Measurements from ENCODE around the gene CIROP.

Gene CIROP

DNA sequence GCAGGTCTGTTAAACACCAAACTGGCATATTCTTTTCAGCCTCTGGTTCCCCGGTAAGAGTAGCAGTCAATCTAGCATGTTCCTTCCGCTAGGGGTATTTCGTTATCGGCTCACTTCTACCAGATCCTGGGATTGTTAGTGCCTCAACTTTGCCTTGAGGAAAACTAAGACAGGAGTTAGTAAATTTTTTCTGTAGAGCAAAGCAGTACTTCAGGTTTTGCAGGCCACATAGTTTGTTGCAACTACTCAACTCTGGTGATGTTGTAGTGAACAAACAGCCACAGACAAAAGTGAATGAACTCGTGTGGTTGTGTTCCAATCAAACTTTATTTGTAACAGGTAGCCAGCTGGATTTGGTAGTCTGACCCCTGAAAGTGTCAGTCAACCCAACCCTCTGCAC is 41.2 kb downstream of the CIROP start:
- peaks cover 3% of the 10 kb centered on the region for H3K4me1 ChIP-seq (ENCODE audit: insufficient read depth, low read length, severe bottlenecking)
- no peaks in the 10 kb centered on the region for H3F3A ChIP-seq (ENCODE audit: insufficient read depth, low read length)

DNA sequence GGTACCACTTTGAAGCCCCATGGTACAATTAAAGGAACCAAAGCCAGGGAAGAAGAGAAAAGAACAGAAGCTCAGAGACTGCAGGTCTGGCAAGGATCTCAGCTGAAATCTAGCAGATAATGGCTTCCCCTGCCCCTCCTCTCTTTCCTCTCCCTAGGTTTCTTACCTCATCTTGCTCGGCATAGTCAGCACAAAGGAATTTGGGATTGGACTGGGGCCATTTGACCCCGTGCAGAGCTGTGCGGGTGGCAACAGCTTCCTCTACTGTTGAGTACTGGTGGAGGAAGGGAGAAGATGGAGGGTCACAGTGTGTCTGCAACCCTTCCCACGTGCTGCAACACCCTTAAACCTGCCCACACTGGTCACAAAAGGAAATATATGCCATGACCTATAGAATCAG is 42.8 kb downstream of the CIROP start:
- peaks cover 83% of the 10 kb centered on the region for H3K36me3 ChIP-seq (ENCODE audit: insufficient read depth, low read length)
- TF ChIP-seq, protein P1, sequence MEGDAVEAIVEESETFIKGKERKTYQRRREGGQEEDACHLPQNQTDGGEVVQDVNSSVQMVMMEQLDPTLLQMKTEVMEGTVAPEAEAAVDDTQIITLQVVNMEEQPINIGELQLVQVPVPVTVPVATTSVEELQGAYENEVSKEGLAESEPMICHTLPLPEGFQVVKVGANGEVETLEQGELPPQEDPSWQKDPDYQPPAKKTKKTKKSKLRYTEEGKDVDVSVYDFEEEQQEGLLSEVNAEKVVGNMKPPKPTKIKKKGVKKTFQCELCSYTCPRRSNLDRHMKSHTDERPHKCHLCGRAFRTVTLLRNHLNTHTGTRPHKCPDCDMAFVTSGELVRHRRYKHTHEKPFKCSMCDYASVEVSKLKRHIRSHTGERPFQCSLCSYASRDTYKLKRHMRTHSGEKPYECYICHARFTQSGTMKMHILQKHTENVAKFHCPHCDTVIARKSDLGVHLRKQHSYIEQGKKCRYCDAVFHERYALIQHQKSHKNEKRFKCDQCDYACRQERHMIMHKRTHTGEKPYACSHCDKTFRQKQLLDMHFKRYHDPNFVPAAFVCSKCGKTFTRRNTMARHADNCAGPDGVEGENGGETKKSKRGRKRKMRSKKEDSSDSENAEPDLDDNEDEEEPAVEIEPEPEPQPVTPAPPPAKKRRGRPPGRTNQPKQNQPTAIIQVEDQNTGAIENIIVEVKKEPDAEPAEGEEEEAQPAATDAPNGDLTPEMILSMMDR (IDR thresholded peaks at IDR 0.05; ENCODE audit: low read length), result no peak
- H3K9ac ChIP-seq (ENCODE audit: low read length), result no peak overlapping the region
- H3F3A ChIP-seq (ENCODE audit: insufficient read depth, low read length), result no peaks in the 10 kb centered on the region
- no peaks in the 10 kb centered on the region for H4K20me1 ChIP-seq (ENCODE audit: insufficient read depth, low read length)
- H3K9me3 ChIP-seq (ENCODE audit: low read length), result no peaks in the 10 kb centered on the region
- H3K79me2 ChIP-seq (ENCODE audit: insufficient read depth, low read length), result no peaks in the 10 kb centered on the region
- no peak overlapping the region for H3K4me3 ChIP-seq (ENCODE audit: low read depth, low read length, poor library complexity, severe bottlenecking)
- no peaks in the 10 kb centered on the region for H3K9me2 ChIP-seq (ENCODE audit: low read depth, low read length)
- H3K27me3 ChIP-seq (ENCODE audit: insufficient read depth, low read length), result no peaks in the 10 kb centered on the region
- H3K4me1 ChIP-seq (ENCODE audit: insufficient read depth, low read length, severe bottlenecking), result peaks cover 10% of the 10 kb centered on the region
- H3K4me2 ChIP-seq (ENCODE audit: low read length), result no peak overlapping the region
- H3K27ac ChIP-seq (ENCODE audit: low read depth, low read length, poor library complexity, severe bottlenecking), result no peak overlapping the region
- H2AFZ ChIP-seq (ENCODE audit: low read length), result no peak overlapping the region

More for the DNA sequence above, 41.2 kb downstream of the CIROP start:
- Histone ChIP-seq H3K79me2 (ENCODE audit: insufficient read depth, low read length) (no peaks in the 10 kb centered on the region), H3K9ac (ENCODE audit: low read length) (no peak overlapping the region), H3K9me3 (ENCODE audit: low read length) (no peaks in the 10 kb centered on the region), H3K4me2 (ENCODE audit: low read length) (no peak overlapping the region), H3K27me3 (ENCODE audit: insufficient read depth, low read length) (no peaks in the 10 kb centered on the region), H4K20me1 (ENCODE audit: insufficient read depth, low read length) (no peaks in the 10 kb centered on the region), H3K9me2 (ENCODE audit: low read depth, low read length) (no peaks in the 10 kb centered on the region), H3K36me3 (ENCODE audit: insufficient read depth, low read length) (peaks cover 94% of the 10 kb centered on the region), H3K4me3 (ENCODE audit: low read depth, low read length, poor library complexity, severe bottlenecking) (no peak overlapping the region), H3K27ac (ENCODE audit: low read depth, low read length, poor library complexity, severe bottlenecking) (no peak overlapping the region), H2AFZ (ENCODE audit: low read length) (no peak overlapping the region)
- TF ChIP-seq, protein P1 (IDR thresholded peaks at IDR 0.05; ENCODE audit: low read length), result no peak
- TF ChIP-seq EZH2 (IDR thresholded peaks at IDR 0.05; ENCODE audit: borderline replicate concordance, low read length), result no peak

DNA sequence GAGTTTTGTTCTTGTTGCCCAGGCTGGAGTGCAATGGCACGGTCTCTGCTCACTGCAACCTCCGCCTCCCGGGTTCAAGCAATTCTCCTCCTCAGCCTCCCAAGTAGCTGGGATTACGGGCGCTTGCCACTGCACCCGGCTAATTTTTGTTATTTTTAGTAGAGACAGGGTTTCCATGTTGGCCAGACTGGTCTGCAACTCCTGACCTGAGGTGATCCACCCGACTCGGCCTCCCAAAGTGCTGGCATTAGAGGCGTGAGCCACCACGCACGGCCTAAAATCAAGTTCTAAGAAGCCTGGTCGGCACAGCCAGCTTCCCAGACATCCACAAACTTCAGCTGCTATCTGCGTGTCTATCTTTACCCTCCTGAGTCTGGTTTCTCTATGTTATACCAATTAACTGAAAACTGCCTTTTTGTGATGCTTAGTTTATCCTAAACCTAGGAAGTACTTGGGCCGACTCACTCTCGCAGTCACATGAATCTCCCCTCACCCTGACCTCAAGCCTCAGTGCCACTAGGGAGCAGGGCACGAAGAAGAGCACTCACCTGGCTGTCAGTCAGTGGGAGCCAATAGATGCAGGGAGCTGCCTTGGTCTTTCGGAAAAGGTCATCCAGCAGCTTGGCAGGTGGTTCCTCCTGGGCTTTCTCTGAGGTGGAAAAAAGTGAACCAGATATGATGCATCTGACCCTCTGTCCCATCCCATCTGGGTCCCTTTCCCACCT is 44.1 kb downstream of the CIROP start:
- Histone ChIP-seq H3K4me3 (ENCODE audit: low read depth, low read length, poor library complexity, severe bottlenecking) (no peak overlapping the region), H3K9ac (ENCODE audit: low read length) (no peak overlapping the region), H4K20me1 (ENCODE audit: insufficient read depth, low read length) (no peaks in the 10 kb centered on the region), H3K27ac (ENCODE audit: low read depth, low read length, poor library complexity, severe bottlenecking) (no peak overlapping the region), H3K4me1 (ENCODE audit: insufficient read depth, low read length, severe bottlenecking) (peaks cover 18% of the 10 kb centered on the region), H3K27me3 (ENCODE audit: insufficient read depth, low read length) (no peaks in the 10 kb centered on the region), H3K79me2 (ENCODE audit: insufficient read depth, low read length) (no peaks in the 10 kb centered on the region), H3F3A (ENCODE audit: insufficient read depth, low read length) (no peaks in the 10 kb centered on the region), H3K9me3 (ENCODE audit: low read length) (no peaks in the 10 kb centered on the region), H3K36me3 (ENCODE audit: insufficient read depth, low read length) (peaks cover 71% of the 10 kb centered on the region), H3K9me2 (ENCODE audit: low read depth, low read length) (no peaks in the 10 kb centered on the region), H2AFZ (ENCODE audit: low read length) (no peak overlapping the region), H3K4me2 (ENCODE audit: low read length) (no peak overlapping the region)
- TF ChIP-seq, protein P1 (IDR thresholded peaks at IDR 0.05; ENCODE audit: low read length), result no peak
- no peak for TF ChIP-seq EZH2 (IDR thresholded peaks at IDR 0.05; ENCODE audit: borderline replicate concordance, low read length)

All from OCI-LY1 (cell line).